ENCODE data around the gene OTC. TPM values are rescaled to one million over a fixed set of nuclear protein-coding genes. Genes with fewer than 3 reads are reported as not detected.

Gene OTC
- total RNA-seq, 1 experiment from 2014 or later: not detected

Other genes with a start within 250 kb of the OTC start
- gene SRPX, start 131.7 kb upstream of the OTC start, total RNA-seq (2014; rRNA removed; shearing (Covaris generic)): 8.3 and 10.2 TPM in 2 replicates
- 8.4 and 9.8 TPM in 2 replicates for gene RPGR, start 25.1 kb upstream of the OTC start, total RNA-seq (2014; rRNA removed; shearing (Covaris generic))
- 1.6 and 2.0 TPM in 2 replicates for gene TSPAN7, start 208.9 kb downstream of the OTC start, total RNA-seq (2014; rRNA removed; shearing (Covaris generic))

Measured in SJCRH30 (cell line).